Body of pancreas (tissue), 4 donors: ENCODE measurements around the gene CASKIN2. TPM values are rescaled to one million over a fixed set of nuclear protein-coding genes. Genes with fewer than 3 reads are reported as not detected.
A peak's percentile ranks its signal among the peaks of the same experiment; 100 is the strongest.

Source experiments
- ATAC-seq: fragments of 150-250 bp; one replicate; pipeline ENCODE4 v1.9.1; 2016
- DNase-seq, 4 donors: peaks; one replicate each; pipeline ENCODE4 v3.0.0-alpha.2; 2019
- H3K27ac ChIP-seq, 4 donors: fragments of 200-600 bp; sonication (generic); 1 replicate in 3 of 4; 2 replicates in 1 of 4; pipeline versions ENCODE4 v1.5.1 to v1.6.1; 2016 to 2019; ENCODE audit warnings: mild to moderate bottlenecking in 1 of 4, mixed read lengths in 1 of 4, moderate library complexity in 1 of 4
- H3K27me3 ChIP-seq, 2 donors: fragments of 200-600 bp; sonication (generic); one replicate each; pipeline ENCODE4 v1.6.0; 2016; ENCODE audit warnings: mild to moderate bottlenecking in 1 of 2
- H3K36me3 ChIP-seq, 2 donors: fragments of 200-600 bp; sonication (generic); replicated peaks in 1 of 2; 2 replicates each; pipeline ENCODE4 v1.5.1; 2016; ENCODE audit warnings: low read depth in 2 of 2; ENCODE audit not compliant: insufficient read depth in 1 of 2
- H3K4me1 ChIP-seq: fragments of 200-600 bp; sonication (generic); one replicate; pipeline ENCODE4 v1.6.0; 2016
- H3K4me3 ChIP-seq, 2 donors: fragments of 200-600 bp; sonication (generic); 1 replicate in 1 of 2; 2 replicates in 1 of 2; pipeline ENCODE4 v1.5.1; 2016 to 2019
- H3K9me3 ChIP-seq, 3 donors: fragments of 200-600 bp; sonication (generic); 1 replicate in 2 of 3; 2 replicates in 1 of 3; pipeline ENCODE4 v1.5.1; 2016
- CTCF ChIP-seq, 7 experiments: fragments of 450-650 bp in 4 of 7; fragments of 200-600 bp in 3 of 7; sonication (generic) in 3 of 7; IDR thresholded peaks; one replicate each; pipeline ENCODE4 v1.5.1; 2016 to 2019; ENCODE audit warnings: antibody characterized with exemption in 7 of 7
- POLR2A ChIP-seq, 3 donors: fragments of 450-650 bp; IDR thresholded peaks; one replicate each; pipeline ENCODE4 v1.6.1; 2016; ENCODE audit warnings: antibody characterized with exemption in 3 of 3, mild to moderate bottlenecking in 2 of 3
- WGBS, 2 donors: methylation state at CpG; one replicate each; pipeline ENCODE4 v1.1.5; 2017; 5-methylcytosine and 5-hydroxymethylcytosine counted together
- intact Hi-C: fragments of 100-400 bp; cut with DNase I; formaldehyde crosslinking; loops from one replicate; pipeline ENCODE4 v1.15.1; 2023
- total RNA-seq, 2 donors: library from RNA; depleted of rRNA; stranded (reverse); fragments of >200 nt; gene quantifications; one replicate each; pipeline ENCODE4 v1.1.0, GENCODE V29; 2016

The CASKIN2 gene
- total RNA-seq, 2 donors from 2014 or later, result 9.1 to 16.2 TPM

GRCh38 chr17:75502072-75502720 is 13.1 kb downstream of the CASKIN2 start:
- H3K4me1 ChIP-seq, result no peaks in the 10 kb centered on the region
- intact Hi-C loops, result no loop called here
- no peak for DNase-seq
- WGBS, 2 donors, result 89 to 100% methylated on average over 2 to 25 of the region's 40 CpGs
- TF ChIP-seq CTCF (IDR thresholded peaks at IDR 0.05) (no peak), POLR2A (IDR thresholded peaks at IDR 0.05) (no peak)
- H3K4me3 ChIP-seq, result no peak overlapping the region
- ATAC-seq, result no peak
- H3K36me3 ChIP-seq, result peaks cover 0 to 2% of the 10 kb centered on the region in 2 donors
- H3K27ac ChIP-seq, result no peak overlapping the region
- no peaks in the 10 kb centered on the region for H3K27me3 ChIP-seq
- no peaks in the 10 kb centered on the region for H3K9me3 ChIP-seq

- TF ChIP-seq POLR2A (IDR thresholded peaks at IDR 0.05) (no peak), CTCF (IDR thresholded peaks at IDR 0.05) (no peak)
- Histone ChIP-seq H3K27ac (no peak overlapping the region), H3K4me3 (no peak overlapping the region), H3K27me3 (no peaks in the 10 kb centered on the region), H3K4me1 (no peaks in the 10 kb centered on the region), H3K36me3 (peaks cover 0 to 2% of the 10 kb centered on the region in 2 donors), H3K9me3 (no peaks in the 10 kb centered on the region)
- 86 to 90% methylated on average over 13 to 20 of the region's 21 CpGs for WGBS, 2 donors
- no peak for DNase-seq
- intact Hi-C loops, result loop anchor here (2.0 kb wide), 1 partner anchor 71 kb away; no protein-coding TSS in a partner anchor
- no peak for ATAC-seq
Observed at GRCh38 chr17:75501378-75502071, 13.8 kb downstream of the CASKIN2 start.

- TF ChIP-seq POLR2A (IDR thresholded peaks at IDR 0.05) (no peak), CTCF (IDR thresholded peaks at IDR 0.05) (no peak)
- no peaks in the 10 kb centered on the region for H3K9me3 ChIP-seq
- no peak for DNase-seq
- no peak for ATAC-seq
- H3K27ac ChIP-seq, result no peak overlapping the region
- WGBS, 2 donors, result 86 to 100% methylated on average over 4 to 17 of the region's 17 CpGs
- H3K36me3 ChIP-seq, result peaks cover 0 to 2% of the 10 kb centered on the region in 2 donors
- intact Hi-C loops, result loop anchor here (2.0 kb wide), 1 partner anchor 70 kb away; no protein-coding TSS in a partner anchor
- no peaks in the 10 kb centered on the region for H3K27me3 ChIP-seq
- no peaks in the 10 kb centered on the region for H3K4me1 ChIP-seq
- H3K4me3 ChIP-seq, result no peak overlapping the region
Observed at GRCh38 chr17:75500419-75501216, 14.7 kb downstream of the CASKIN2 start.

GRCh38 chr17:75499313-75500022 is 15.9 kb downstream of the CASKIN2 start:
- WGBS, 2 donors, result 69% methylated on average over 16 of the region's 16 CpGs; no CpG with 5 or more reads in 1 of the 2 donors
- H3K4me3 ChIP-seq, result no peak overlapping the region

More at GRCh38 chr17:75499313-75500022, 15.9 kb downstream of the CASKIN2 start:
- intact Hi-C loops, result loop anchor here (2.0 kb wide), 1 partner anchor 69 kb away; no protein-coding TSS in a partner anchor
- Histone ChIP-seq H3K27me3 (no peaks in the 10 kb centered on the region), H3K27ac (peak overlapping the region in 1 of 4 donors; percentile 2), H3K36me3 (peaks cover 0 to 4% of the 10 kb centered on the region in 2 donors), H3K9me3 (no peaks in the 10 kb centered on the region), H3K4me1 (no peaks in the 10 kb centered on the region)
- ATAC-seq, result no peak
- TF ChIP-seq POLR2A (IDR thresholded peaks at IDR 0.05) (no peak), CTCF (IDR thresholded peaks at IDR 0.05) (no peak)
- no peak for DNase-seq
